Measurements from ENCODE around the gene CDC42EP5. TPM values are rescaled to one million over a fixed set of nuclear protein-coding genes. Genes with fewer than 3 reads are reported as not detected.

The CDC42EP5 gene
- total RNA-seq, 1 donor from 2014 or later: not detected

DNA sequence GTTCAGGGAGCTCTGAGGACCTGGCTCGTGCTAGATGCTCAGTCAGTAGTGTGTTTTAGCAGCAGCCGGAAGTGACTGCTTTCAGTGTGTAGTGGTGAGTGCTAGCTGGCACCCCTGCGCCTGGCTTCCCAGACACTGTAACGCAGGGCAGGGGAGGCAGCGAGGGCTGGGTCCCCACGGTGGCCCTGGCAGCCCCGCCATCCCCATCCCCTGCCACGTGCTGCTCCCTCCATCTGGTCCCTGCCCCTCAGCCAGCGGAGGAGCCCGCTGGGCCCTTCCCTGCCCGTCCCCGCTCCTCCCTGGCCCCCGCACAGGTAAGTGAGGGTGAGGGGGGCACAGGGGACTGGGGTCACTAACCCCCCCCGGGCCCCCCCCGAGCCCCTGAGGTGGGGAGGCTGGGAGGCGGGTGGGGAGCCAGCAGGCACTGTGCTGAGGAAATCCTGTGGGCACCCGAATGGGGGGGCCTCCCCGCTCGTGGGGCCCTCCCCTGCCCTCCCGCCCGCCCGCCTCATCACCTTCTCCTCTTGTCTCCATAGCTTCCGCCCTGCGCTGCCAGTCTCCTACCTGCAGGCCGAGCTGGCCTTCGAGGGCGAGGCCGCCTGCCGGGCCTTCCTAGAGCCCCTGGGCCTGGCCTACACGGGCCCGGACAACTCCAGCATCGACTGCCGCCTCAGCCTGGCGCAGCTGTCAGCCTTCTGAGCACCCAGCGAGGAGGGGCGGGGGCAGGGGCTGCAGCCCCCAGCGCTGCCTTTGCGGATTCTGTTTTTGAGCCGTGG, 12.7 kb downstream of the CDC42EP5 start:
- Mint-ChIP-seq H3K36me3 (ENCODE audit: low read depth) (peaks cover 69% of the 10 kb centered on the region), H3K27me3 (no peaks in the 10 kb centered on the region), H3K9me3 (no peaks in the 10 kb centered on the region), H3K4me3 (no peak overlapping the region), H3K4me1 (peaks cover 28% of the 10 kb centered on the region), H3K27ac (no peak overlapping the region)
- DNase-seq (no peak), ATAC-seq (ENCODE audit: low read depth) (no peak)
- TF ChIP-seq, protein P1, sequence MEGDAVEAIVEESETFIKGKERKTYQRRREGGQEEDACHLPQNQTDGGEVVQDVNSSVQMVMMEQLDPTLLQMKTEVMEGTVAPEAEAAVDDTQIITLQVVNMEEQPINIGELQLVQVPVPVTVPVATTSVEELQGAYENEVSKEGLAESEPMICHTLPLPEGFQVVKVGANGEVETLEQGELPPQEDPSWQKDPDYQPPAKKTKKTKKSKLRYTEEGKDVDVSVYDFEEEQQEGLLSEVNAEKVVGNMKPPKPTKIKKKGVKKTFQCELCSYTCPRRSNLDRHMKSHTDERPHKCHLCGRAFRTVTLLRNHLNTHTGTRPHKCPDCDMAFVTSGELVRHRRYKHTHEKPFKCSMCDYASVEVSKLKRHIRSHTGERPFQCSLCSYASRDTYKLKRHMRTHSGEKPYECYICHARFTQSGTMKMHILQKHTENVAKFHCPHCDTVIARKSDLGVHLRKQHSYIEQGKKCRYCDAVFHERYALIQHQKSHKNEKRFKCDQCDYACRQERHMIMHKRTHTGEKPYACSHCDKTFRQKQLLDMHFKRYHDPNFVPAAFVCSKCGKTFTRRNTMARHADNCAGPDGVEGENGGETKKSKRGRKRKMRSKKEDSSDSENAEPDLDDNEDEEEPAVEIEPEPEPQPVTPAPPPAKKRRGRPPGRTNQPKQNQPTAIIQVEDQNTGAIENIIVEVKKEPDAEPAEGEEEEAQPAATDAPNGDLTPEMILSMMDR (IDR thresholded peaks at IDR 0.05): no peak
- ChIA-PET CTCF (no interaction called here), POLR2A (interaction anchor here (1.2 to 3.4 kb wide), 3 partner anchors 10 to 12 kb away, joined by 4 to 78 read pairs (median 10); partner anchors contain the start of gene LENG8)
- intact Hi-C loops (cut with micrococcal nuclease): loop anchor here (5.0 to 10.0 kb wide), 3 partner anchors 157 to 1184 kb away; partner anchors contain the start of genes CCDC106, PPP6R1, ZNF580 and ZNF581

DNA sequence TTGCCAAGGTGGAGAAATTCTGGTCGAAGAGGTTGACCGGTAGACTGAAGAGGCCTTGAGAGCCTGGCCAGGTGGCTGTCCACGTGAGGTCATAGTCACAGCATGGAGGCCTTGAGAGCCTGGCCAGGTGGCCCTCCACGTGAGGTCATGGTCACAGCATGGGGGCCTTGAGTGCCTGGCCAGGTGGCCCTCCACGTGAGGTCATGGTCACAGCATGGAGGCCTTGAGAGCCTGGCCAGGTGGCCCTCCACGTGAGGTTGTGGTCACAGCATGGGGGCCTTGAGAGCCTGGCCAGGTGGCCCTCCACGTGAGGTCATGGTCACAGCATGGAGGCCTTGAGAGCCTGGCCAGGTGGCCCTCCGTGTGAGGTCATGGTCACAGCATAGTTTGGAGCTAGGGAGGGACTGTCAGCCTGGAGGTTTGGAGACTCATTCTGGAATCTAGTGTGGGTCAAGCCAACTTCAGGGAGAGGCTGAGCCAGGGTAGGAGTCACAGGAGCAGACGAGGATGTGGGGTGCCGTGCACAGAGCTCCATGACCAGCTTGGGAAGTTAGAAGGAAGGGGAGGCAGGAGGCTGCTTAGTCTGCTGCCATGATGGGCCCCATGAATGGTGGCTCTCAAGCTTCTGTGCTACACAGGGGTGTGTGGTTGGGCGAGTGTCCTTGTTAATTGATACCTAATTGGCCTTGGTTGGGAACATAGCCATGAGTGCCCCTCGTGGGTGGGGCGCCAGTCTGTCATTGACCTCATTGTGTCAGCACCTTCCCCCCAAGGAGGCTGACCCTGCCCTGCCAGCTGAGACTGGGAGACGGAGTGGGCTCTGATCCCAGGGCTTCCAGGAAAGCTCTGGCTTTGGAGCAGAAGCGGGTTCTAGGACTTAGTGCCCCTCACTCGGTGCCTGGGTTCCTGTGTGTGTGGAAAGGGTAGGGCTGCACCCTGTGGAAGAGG, 13.5 kb downstream of the CDC42EP5 start:
- intact Hi-C loops (cut with micrococcal nuclease): loop anchor here (5.0 to 10.0 kb wide), 3 partner anchors 158 to 1185 kb away; partner anchors contain the start of genes CCDC106, PPP6R1, ZNF580 and ZNF581
- Mint-ChIP-seq H3K27me3 (no peaks in the 10 kb centered on the region), H3K27ac (no peak overlapping the region), H3K36me3 (ENCODE audit: low read depth) (peaks cover 78% of the 10 kb centered on the region), H3K4me1 (peaks cover 26% of the 10 kb centered on the region), H3K4me3 (no peak overlapping the region), H3K9me3 (no peaks in the 10 kb centered on the region)
- ChIA-PET CTCF (no interaction called here), POLR2A (interaction anchor here (0.7 to 1.7 kb wide), 4 partner anchors 9 to 1044 kb away, joined by 3 to 10 read pairs (median 4); partner anchors contain the start of gene LENG8)
- TF ChIP-seq, protein P1 (IDR thresholded peaks at IDR 0.05): no peak
- ATAC-seq (ENCODE audit: low read depth) (no peak), DNase-seq (no peak)

DNA sequence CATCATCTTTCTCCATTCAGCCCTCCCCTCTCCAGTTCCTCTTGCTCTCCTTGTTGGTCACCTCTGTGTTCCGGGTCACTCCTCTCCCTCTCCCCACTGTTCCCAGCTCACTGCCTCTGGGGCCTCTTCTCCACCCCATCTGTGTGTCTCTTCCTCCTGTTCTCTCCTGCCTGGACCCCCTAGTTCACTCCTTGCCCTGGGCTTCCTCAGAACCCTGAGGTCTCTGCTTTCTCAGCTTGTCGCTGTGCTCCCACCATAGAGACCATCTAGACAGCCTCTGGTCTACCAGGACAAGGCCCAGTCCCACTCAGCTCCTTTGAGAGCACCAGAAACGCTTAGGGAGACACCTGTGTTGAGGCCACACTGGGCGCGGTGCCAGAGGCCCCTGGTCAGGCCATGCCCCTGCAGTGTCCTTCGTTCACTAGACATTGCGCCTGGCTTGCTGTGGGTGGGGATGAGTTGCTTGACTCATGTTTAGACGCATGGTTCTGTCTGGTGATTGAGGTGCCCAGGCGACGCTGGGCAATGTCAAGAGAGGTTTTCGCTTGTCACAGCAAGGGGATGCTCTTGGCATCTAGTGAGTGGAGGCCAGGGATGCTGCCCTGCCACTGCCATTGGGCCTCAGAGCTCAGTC, 14.3 kb downstream of the CDC42EP5 start:
- TF ChIP-seq, protein P1 (IDR thresholded peaks at IDR 0.05): no peak
- ATAC-seq (ENCODE audit: low read depth) (no peak), DNase-seq (no peak)
- intact Hi-C loops (cut with micrococcal nuclease): no loop called here
- peaks cover 20% of the 10 kb centered on the region for H3K4me1 Mint-ChIP-seq
- H3K36me3 Mint-ChIP-seq (ENCODE audit: low read depth): peaks cover 80% of the 10 kb centered on the region
- POLR2A ChIA-PET: interaction anchor here (0.7 to 1.7 kb wide), 3 partner anchors 10 to 277 kb away, joined by 4 to 10 read pairs (median 5); partner anchors contain the start of gene LENG8
- no peaks in the 10 kb centered on the region for H3K27me3 Mint-ChIP-seq
- no peaks in the 10 kb centered on the region for H3K9me3 Mint-ChIP-seq
- CTCF ChIA-PET: no interaction called here
- peak overlapping the region; percentile 12 for H3K27ac Mint-ChIP-seq
- H3K4me3 Mint-ChIP-seq: no peak overlapping the region

DNA sequence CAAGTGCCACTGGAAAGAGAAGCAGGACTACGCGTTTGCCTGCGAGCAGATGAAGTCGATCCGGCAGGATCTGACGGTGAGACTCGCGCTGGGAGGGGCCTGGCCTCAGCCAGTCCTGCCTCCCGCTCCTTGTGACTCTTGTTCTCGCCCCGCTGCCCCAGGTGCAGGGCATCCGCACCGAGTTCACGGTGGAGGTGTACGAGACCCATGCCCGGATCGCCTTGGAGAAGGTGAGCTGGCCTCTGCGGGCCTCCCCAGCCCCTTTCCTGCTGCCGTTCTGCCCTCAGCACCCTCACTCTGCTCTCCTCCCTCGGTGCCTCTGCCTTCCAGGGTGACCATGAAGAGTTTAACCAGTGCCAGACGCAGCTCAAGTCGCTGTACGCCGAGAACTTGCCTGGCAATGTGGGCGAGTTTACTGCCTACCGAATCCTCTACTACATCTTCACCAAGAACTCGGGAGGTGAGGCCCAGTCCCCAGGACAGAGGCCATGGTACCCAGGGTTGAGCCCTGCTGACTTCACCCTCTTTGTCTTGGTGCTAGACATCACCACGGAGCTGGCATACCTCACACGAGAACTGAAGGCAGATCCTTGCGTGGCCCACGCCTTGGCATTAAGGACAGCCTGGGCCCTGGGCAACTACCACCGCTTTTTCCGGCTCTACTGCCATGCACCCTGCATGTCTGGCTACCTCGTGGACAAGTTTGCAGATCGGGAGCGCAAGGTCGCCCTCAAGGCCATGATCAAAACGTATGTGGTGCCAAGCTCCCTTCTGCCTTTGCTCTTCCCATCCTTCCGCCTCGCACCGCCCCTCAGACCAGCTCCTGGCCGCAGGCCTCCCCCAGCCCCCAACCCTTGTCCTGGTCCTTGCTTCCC, 15.1 kb downstream of the CDC42EP5 start:
- no peak overlapping the region for H3K4me3 Mint-ChIP-seq
- POLR2A ChIA-PET: interaction anchor here (0.8 kb wide), 1 partner anchor 9 kb away, joined by 4 read pairs; the partner anchor contains the start of gene LENG8

More for the DNA sequence above, 15.1 kb downstream of the CDC42EP5 start:
- Mint-ChIP-seq H3K9me3 (no peaks in the 10 kb centered on the region), H3K27ac (peak overlapping the region; percentile 12), H3K36me3 (ENCODE audit: low read depth) (peaks cover 85% of the 10 kb centered on the region), H3K4me1 (peaks cover 20% of the 10 kb centered on the region), H3K27me3 (no peaks in the 10 kb centered on the region)
- CTCF ChIA-PET: no interaction called here
- no peak for DNase-seq
- TF ChIP-seq, protein P1 (IDR thresholded peaks at IDR 0.05): no peak
- ATAC-seq (ENCODE audit: low read depth): no peak
- intact Hi-C loops (cut with micrococcal nuclease): no loop called here
